Ovary (tissue), 9 donors: Measurements from ENCODE around the gene EAPP. TPM values are rescaled to one million over a fixed set of nuclear protein-coding genes. Genes with fewer than 3 reads are reported as not detected.
"Not testable (repeated sequence)": the region's sequence is repeated elsewhere in the genome, so short reads cannot be mapped to it uniquely, and the experiment has no call there.

Source experiments
- DNase-seq, 5 donors: peaks; one replicate each; pipeline ENCODE4 v3.0.0-alpha.2; 2019 to 2020
- H3K27ac ChIP-seq, 2 donors: fragments of 200-600 bp; one replicate each; pipeline versions ENCODE4 v1.5.1 to v1.8.0; 2019 to 2022
- H3K27me3 ChIP-seq: fragments of 200-600 bp; one replicate; pipeline ENCODE4 v1.8.0; 2022
- H3K36me3 ChIP-seq: fragments of 200-600 bp; sonication (generic); one replicate; pipeline ENCODE4 v1.5.1; 2019
- H3K4me1 ChIP-seq: one replicate; pipeline ENCODE4 v1.8.1; 2013; ENCODE audit warnings: mild to moderate bottlenecking, moderate library complexity; ENCODE audit not compliant: insufficient read depth
- H3K4me3 ChIP-seq: fragments of 200-600 bp; sonication (generic); one replicate; pipeline ENCODE4 v1.5.1; 2017
- H3K9me3 ChIP-seq, 2 donors: fragments of 200-600 bp in 1 of 2; sonication (generic) in 1 of 2; one replicate each; pipeline versions ENCODE4 v1.5.1 to v1.8.1; 2013 to 2019; ENCODE audit warnings: mild to moderate bottlenecking in 1 of 2, moderate library complexity in 1 of 2
- EP300 ChIP-seq: sonication (generic); formaldehyde crosslinking; IDR thresholded peaks from one replicate; pipeline ENCODE4 v1.6.1; 2017; ENCODE audit warnings: antibody characterized with exemption
- POLR2A ChIP-seq: fragments of 450-650 bp; IDR thresholded peaks from one replicate; pipeline ENCODE4 v1.6.1; 2017; ENCODE audit warnings: antibody characterized with exemption, mild to moderate bottlenecking, moderate library complexity
- WGBS, 3 donors: extraction: QIAGEN DNeasy Blood & Tissue Kit in 1 of 3; methylation state at CpG; one replicate each; pipeline versions ENCODE4 v1.1.5 to v1.1.7; 2013 to 2017; 5-methylcytosine and 5-hydroxymethylcytosine counted together
- intact Hi-C, 4 donors: fragments of 100-400 bp; cut with DNase I; formaldehyde crosslinking; loops; one replicate each; pipeline versions ENCODE4 v1.11.0 to v1.15.1; 2022 to 2023
- polyA plus RNA-seq, 2 donors: library from polyadenylated mRNA; stranded (reverse); fragments of 200-250 nt in 1 of 2; fragments of 350-450 nt in 1 of 2; fragmentation: Illumina TruSeq in 1 of 2; extraction: RNeasy Lipid Tissue Mini Kit (QIAGEN cat#74804) in 1 of 2; gene quantifications; one replicate each; pipeline ENCODE4 v1.2.3, GENCODE V29; 2013 to 2014
- total RNA-seq, 7 donors: library from RNA; depleted of rRNA in 2 of 7; stranded (reverse); fragments of >200 nt in 2 of 7; fragmentation: NEBNext Ultra II Directional in 3 of 7; extraction: Animal tissue kit (Norgen Biotek cat#: 25700) in 3 of 7; gene quantifications; one replicate each; pipeline versions ENCODE4 v1.1.0 to v1.2.4, GENCODE V29; 2016 to 2023
- TF ChIP-seq, protein P1 (sequence below), 3 donors: fragments of 450-650 bp in 2 of 3; fragments of 200-600 bp in 1 of 3; IDR thresholded peaks; one replicate each; pipeline versions ENCODE4 v1.5.1 to v1.8.0; 2016 to 2022; ENCODE audit warnings: antibody characterized with exemption in 3 of 3, mild to moderate bottlenecking in 1 of 3
- donor health status: DM: no; HTN: no; CAD: no; lungs with moderate emphysema.
- donor health status: DM: no; HTN: no; CAD: no.
- donor health status: Bipolar disorder and iron deficiency.
- donor health status: DM: yes; HTN: yes; CAD: no.
- donor health status: DM: no; HTN: no; CAD: no.
- donor health status: DM: yes; HTN: yes; CAD: no.

EAPP gene
- total and polyA plus RNA-seq, 9 donors, result 41.1 to 67.8 (median 47.1) TPM

- no peaks in the 10 kb centered on the region for H3K4me1 ChIP-seq
- no peak overlapping the region for H3K4me3 ChIP-seq
- 88 to 96% (median 91%) methylated on average over 1 of the region's 1 CpG for WGBS, 3 donors
- no peak for DNase-seq
- H3K9me3 ChIP-seq, result no peaks in the 10 kb centered on the region
- TF ChIP-seq POLR2A, result no peak
- TF ChIP-seq EP300, result no peak
- TF ChIP-seq, protein P1, sequence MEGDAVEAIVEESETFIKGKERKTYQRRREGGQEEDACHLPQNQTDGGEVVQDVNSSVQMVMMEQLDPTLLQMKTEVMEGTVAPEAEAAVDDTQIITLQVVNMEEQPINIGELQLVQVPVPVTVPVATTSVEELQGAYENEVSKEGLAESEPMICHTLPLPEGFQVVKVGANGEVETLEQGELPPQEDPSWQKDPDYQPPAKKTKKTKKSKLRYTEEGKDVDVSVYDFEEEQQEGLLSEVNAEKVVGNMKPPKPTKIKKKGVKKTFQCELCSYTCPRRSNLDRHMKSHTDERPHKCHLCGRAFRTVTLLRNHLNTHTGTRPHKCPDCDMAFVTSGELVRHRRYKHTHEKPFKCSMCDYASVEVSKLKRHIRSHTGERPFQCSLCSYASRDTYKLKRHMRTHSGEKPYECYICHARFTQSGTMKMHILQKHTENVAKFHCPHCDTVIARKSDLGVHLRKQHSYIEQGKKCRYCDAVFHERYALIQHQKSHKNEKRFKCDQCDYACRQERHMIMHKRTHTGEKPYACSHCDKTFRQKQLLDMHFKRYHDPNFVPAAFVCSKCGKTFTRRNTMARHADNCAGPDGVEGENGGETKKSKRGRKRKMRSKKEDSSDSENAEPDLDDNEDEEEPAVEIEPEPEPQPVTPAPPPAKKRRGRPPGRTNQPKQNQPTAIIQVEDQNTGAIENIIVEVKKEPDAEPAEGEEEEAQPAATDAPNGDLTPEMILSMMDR (IDR thresholded peaks at IDR 0.05), result no peak
- no peaks in the 10 kb centered on the region for H3K27me3 ChIP-seq
- intact Hi-C loops, result no loop called here
- H3K36me3 ChIP-seq, result no peaks in the 10 kb centered on the region
- no peak overlapping the region for H3K27ac ChIP-seq
Measured at GRCh38 chr14:34484726-34485125, 54.8 kb downstream of the EAPP start.

GRCh38 chr14:34482463-34482862 lies 57.0 kb downstream of the EAPP start:
- TF ChIP-seq EP300 (no peak), POLR2A (no peak)
- TF ChIP-seq, protein P1 (IDR thresholded peaks at IDR 0.05), result no peak
- Histone ChIP-seq H3K27me3 (no peaks in the 10 kb centered on the region), H3K27ac (no peak overlapping the region), H3K4me1 (no peaks in the 10 kb centered on the region), H3K36me3 (no peaks in the 10 kb centered on the region), H3K9me3 (no peaks in the 10 kb centered on the region), H3K4me3 (no peak overlapping the region)
- DNase-seq, result no peak
- 85 to 91% (median 87%) methylated on average over 2 of the region's 2 CpGs for WGBS, 3 donors
- intact Hi-C loops, result no loop called here

DNA sequence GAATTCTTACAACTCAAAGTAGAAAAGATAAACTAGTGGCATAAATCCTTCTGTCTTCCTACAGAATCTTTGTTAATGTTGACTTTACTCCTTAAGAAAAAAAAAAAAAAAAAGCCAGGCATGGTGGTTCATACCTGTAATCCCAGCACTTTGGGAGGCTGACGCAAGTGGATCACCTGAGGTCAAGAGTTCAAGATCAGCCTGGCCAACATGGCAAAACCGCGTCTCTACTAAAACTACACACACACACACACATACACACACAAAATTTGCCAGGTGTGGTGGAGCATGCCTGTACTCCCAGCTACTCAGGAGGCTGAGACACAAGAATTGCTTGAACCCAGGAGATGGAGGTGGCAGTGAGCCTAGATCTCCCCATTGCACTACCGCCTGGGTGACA lies 59.8 kb downstream of the EAPP start:
- TF ChIP-seq, protein P1 (IDR thresholded peaks at IDR 0.05), result no peak
- TF ChIP-seq EP300 (no peak), POLR2A (no peak)
- Histone ChIP-seq H3K4me3 (no peak overlapping the region), H3K27ac (no peak overlapping the region), H3K36me3 (no peaks in the 10 kb centered on the region), H3K27me3 (no peaks in the 10 kb centered on the region), H3K4me1 (no peaks in the 10 kb centered on the region), H3K9me3 (no peaks in the 10 kb centered on the region)
- DNase-seq, result no peak
- WGBS, 3 donors, result 77 to 91% (median 87%) methylated on average over 4 of the region's 4 CpGs
- intact Hi-C loops, result no loop called here

- Histone ChIP-seq H3K36me3 (no peaks in the 10 kb centered on the region), H3K4me1 (no peaks in the 10 kb centered on the region), H3K4me3 (no peak overlapping the region), H3K9me3 (no peaks in the 10 kb centered on the region), H3K27me3 (no peaks in the 10 kb centered on the region), H3K27ac (no peak overlapping the region)
- TF ChIP-seq, protein P1 (IDR thresholded peaks at IDR 0.05), result no peak
- TF ChIP-seq POLR2A, result no peak
- TF ChIP-seq EP300, result no peak
- WGBS, 3 donors, result 92 to 94% (median 93%) methylated on average over 1 of the region's 1 CpG
- intact Hi-C loops, result no loop called here
- no peak for DNase-seq
Measured at GRCh38 chr14:34478261-34478660, 61.2 kb downstream of the EAPP start.

DNA sequence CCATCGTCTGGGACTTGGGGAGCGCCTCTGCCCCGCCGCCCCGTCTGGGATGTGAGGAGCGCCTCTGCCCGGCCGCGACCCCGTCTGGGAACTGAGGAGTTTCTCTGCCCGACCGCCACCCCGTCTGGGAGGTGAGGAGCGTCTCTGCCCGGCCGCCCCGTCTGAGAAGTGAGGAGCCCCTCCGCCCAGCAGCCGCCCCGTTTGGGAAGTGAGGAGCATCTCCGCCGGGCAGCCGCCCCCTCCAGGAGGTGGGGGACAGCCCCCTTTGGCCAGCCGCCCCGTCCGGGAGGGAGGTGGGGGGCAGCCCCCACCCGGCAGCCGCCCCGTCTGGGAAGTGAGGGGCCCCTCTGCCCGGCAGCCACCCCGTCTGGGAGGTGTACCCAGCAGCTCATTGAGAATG lies 63.5 kb downstream of the EAPP start:
- H3K27me3 ChIP-seq, H3K9me3 ChIP-seq, H3K27ac ChIP-seq, H3K36me3 ChIP-seq, H3K4me3 ChIP-seq, H3K4me1 ChIP-seq, DNase-seq, intact Hi-C loops: not testable (repeated sequence)
- WGBS, 3 donors, result 94 to 95% (median 94%) methylated on average over 26 to 31 of the region's 31 CpGs
